ENCODE measurements around the gene AMBP.

AMBP gene

GRCh38 chr9:114061830-114062474 lies 16.1 kb downstream of the AMBP start (continued):
- TF ChIP-seq ZNF629 (tag by site-specific recombination; IDR thresholded peaks at IDR 0.05) (no peak), PATZ1 (tag by site-specific recombination; IDR thresholded peaks at IDR 0.05) (no peak), HOXA7 (CRISPR knock-in tag; IDR thresholded peaks at IDR 0.05; ENCODE audit: borderline replicate concordance) (no peak), ZSCAN18 (tag by site-specific recombination; IDR thresholded peaks at IDR 0.05) (no peak)

GRCh38 chr9:114061292-114061691 lies 16.8 kb downstream of the AMBP start:
- POLR2A ChIA-PET = no interaction called here
- H3K9me3 ChIP-seq (ENCODE audit: control insufficient read depth, insufficient read depth, low read depth, low read length) = no peaks in the 10 kb centered on the region
- TF ChIP-seq ZNF514 (tag by site-specific recombination; IDR thresholded peaks at IDR 0.05) (no peak), ZNF692 (tag by site-specific recombination; IDR thresholded peaks at IDR 0.05) (no peak), ZNF157 (tag by site-specific recombination; IDR thresholded peaks at IDR 0.05) (no peak)
- CTCF ChIA-PET = interaction anchor here (0.5 to 1.7 kb wide), 2 partner anchors 21 to 164 kb away, joined by 3 to 5 read pairs; no protein-coding TSS in a partner anchor
- no peaks in the 10 kb centered on the region for H3K36me3 ChIP-seq (ENCODE audit: control insufficient read depth in 2 of 2, insufficient read depth in 1 of 2, low read length in 2 of 2)
- H3K4me3 ChIP-seq (ENCODE audit: low read depth, low read length) = no peak overlapping the region
- no peak overlapping the region for H3K27ac ChIP-seq (ENCODE audit: extremely low read depth, low read depth, low read length)
- no peaks in the 10 kb centered on the region for H3K4me1 ChIP-seq (ENCODE audit: control insufficient read depth, insufficient read depth, low read length)

- H3K36me3 ChIP-seq (ENCODE audit: control insufficient read depth in 2 of 2, insufficient read depth in 1 of 2, low read length in 2 of 2) = no peaks in the 10 kb centered on the region
- ChIA-PET POLR2A (no interaction called here), CTCF (interaction anchor here (0.5 to 4.8 kb wide), 2 partner anchors 22 to 165 kb away, joined by 3 to 19 read pairs; no protein-coding TSS in a partner anchor)
- no peak overlapping the region for H3K4me3 ChIP-seq (ENCODE audit: low read depth, low read length)
- no peaks in the 10 kb centered on the region for H3K9me3 ChIP-seq (ENCODE audit: control insufficient read depth, insufficient read depth, low read depth, low read length)
- no peak overlapping the region for H3K27ac ChIP-seq (ENCODE audit: extremely low read depth, low read depth, low read length)
- H3K4me1 ChIP-seq (ENCODE audit: control insufficient read depth, insufficient read depth, low read length) = no peaks in the 10 kb centered on the region
- TF ChIP-seq ZNF24 (tag by site-specific recombination; IDR thresholded peaks at IDR 0.05) (no peak), ZNF501 (tag by site-specific recombination; IDR thresholded peaks at IDR 0.05) (no peak), HOXC10 (CRISPR knock-in tag; IDR thresholded peaks at IDR 0.05) (no peak)
Measured at GRCh38 chr9:114060711-114061110, 17.4 kb downstream of the AMBP start.

GRCh38 chr9:114060070-114060469 lies 18.0 kb downstream of the AMBP start:
- ChIA-PET POLR2A (no interaction called here), CTCF (interaction anchor here (4.8 kb wide), 1 partner anchor 22 kb away, joined by 19 read pairs; no protein-coding TSS in a partner anchor)
- no peak for TF ChIP-seq ZNF510 (tag by site-specific recombination; IDR thresholded peaks at IDR 0.05; ENCODE audit: insufficient replicate concordance)
- TF ChIP-seq ZNF366 (tag by site-specific recombination; conservative IDR thresholded peaks at IDR 0.05) = no peak
- TF ChIP-seq KLF17 (tag by site-specific recombination; IDR thresholded peaks at IDR 0.05) = no peak
- TF ChIP-seq ZNF488 (tag by site-specific recombination; IDR thresholded peaks at IDR 0.05) = no peak
- TF ChIP-seq SP7 (tag by site-specific recombination; IDR thresholded peaks at IDR 0.05) = no peak
- TF ChIP-seq ZNF24 (tag by site-specific recombination; IDR thresholded peaks at IDR 0.05) = no peak
- TF ChIP-seq ZBTB20 (tag by site-specific recombination; IDR thresholded peaks at IDR 0.05) = no peak
- no peak for TF ChIP-seq ZSCAN30 (tag by site-specific recombination; IDR thresholded peaks at IDR 0.05)

More at GRCh38 chr9:114060070-114060469, 18.0 kb downstream of the AMBP start:
- no peaks in the 10 kb centered on the region for H3K9me3 ChIP-seq (ENCODE audit: control insufficient read depth, insufficient read depth, low read depth, low read length)
- no peak overlapping the region for H3K27ac ChIP-seq (ENCODE audit: extremely low read depth, low read depth, low read length)
- no peaks in the 10 kb centered on the region for H3K36me3 ChIP-seq (ENCODE audit: control insufficient read depth in 2 of 2, insufficient read depth in 1 of 2, low read length in 2 of 2)
- H3K4me3 ChIP-seq (ENCODE audit: low read depth, low read length) = no peak overlapping the region
- H3K4me1 ChIP-seq (ENCODE audit: control insufficient read depth, insufficient read depth, low read length) = no peaks in the 10 kb centered on the region
